Activated naive CD8-positive, alpha-beta T cell (primary cell): ENCODE results near the gene MSI2.
A peak's percentile ranks its signal among the peaks of the same experiment; 100 is the strongest.

Experiments used
- H3K27ac Mint-ChIP-seq: one replicate; pipeline ENCODE4 v1.8.0; 2021; ENCODE audit warnings: mixed read lengths
- H3K27me3 Mint-ChIP-seq: one replicate; pipeline ENCODE4 v1.8.0; 2021; ENCODE audit warnings: mixed read lengths
- H3K36me3 Mint-ChIP-seq: one replicate; pipeline ENCODE4 v1.8.0; 2021; ENCODE audit warnings: mixed read lengths
- H3K4me1 Mint-ChIP-seq: one replicate; pipeline ENCODE4 v1.8.0; 2021; ENCODE audit warnings: low read depth, mixed read lengths
- H3K4me3 Mint-ChIP-seq: one replicate; pipeline ENCODE4 v1.8.0; 2021; ENCODE audit warnings: mild to moderate bottlenecking, mixed read lengths
- H3K9me3 Mint-ChIP-seq: one replicate; pipeline ENCODE4 v1.8.0; 2021; ENCODE audit warnings: low read depth, mixed read lengths

MSI2 gene

GRCh38 chr17:57340160-57340981 lies 84.0 kb downstream of the MSI2 start:
- Mint-ChIP-seq H3K36me3 (peaks cover 12% of the 10 kb centered on the region), H3K4me3 (no peak overlapping the region), H3K4me1 (peaks cover 47% of the 10 kb centered on the region), H3K27ac (no peak overlapping the region), H3K9me3 (no peaks in the 10 kb centered on the region), H3K27me3 (no peaks in the 10 kb centered on the region)

- H3K36me3 Mint-ChIP-seq, result peaks cover 14% of the 10 kb centered on the region
- no peak overlapping the region for H3K27ac Mint-ChIP-seq
Observed at GRCh38 chr17:57341611-57342540, 85.6 kb downstream of the MSI2 start.

GRCh38 chr17:57342963-57343589 lies 86.8 kb downstream of the MSI2 start:
- Mint-ChIP-seq H3K36me3 (peaks cover 22% of the 10 kb centered on the region), H3K9me3 (no peaks in the 10 kb centered on the region), H3K27me3 (no peaks in the 10 kb centered on the region), H3K27ac (no peak overlapping the region), H3K4me1 (peaks cover 35% of the 10 kb centered on the region), H3K4me3 (no peak overlapping the region)

More at GRCh38 chr17:57341611-57342540, 85.6 kb downstream of the MSI2 start:
- H3K27me3 Mint-ChIP-seq, result no peaks in the 10 kb centered on the region
- no peaks in the 10 kb centered on the region for H3K9me3 Mint-ChIP-seq
- H3K4me1 Mint-ChIP-seq, result peaks cover 41% of the 10 kb centered on the region
- H3K4me3 Mint-ChIP-seq, result no peak overlapping the region

- H3K27me3 Mint-ChIP-seq, result no peaks in the 10 kb centered on the region
- no peaks in the 10 kb centered on the region for H3K9me3 Mint-ChIP-seq
- H3K4me1 Mint-ChIP-seq, result peaks cover 29% of the 10 kb centered on the region
- no peak overlapping the region for H3K4me3 Mint-ChIP-seq
- H3K36me3 Mint-ChIP-seq, result peaks cover 24% of the 10 kb centered on the region
- no peak overlapping the region for H3K27ac Mint-ChIP-seq
Observed at GRCh38 chr17:57343717-57344116, 87.4 kb downstream of the MSI2 start.

GRCh38 chr17:57344261-57344660 lies 87.9 kb downstream of the MSI2 start:
- Mint-ChIP-seq H3K27ac (no peak overlapping the region), H3K4me1 (peaks cover 26% of the 10 kb centered on the region), H3K36me3 (peaks cover 26% of the 10 kb centered on the region), H3K9me3 (no peaks in the 10 kb centered on the region), H3K27me3 (no peaks in the 10 kb centered on the region), H3K4me3 (no peak overlapping the region)

GRCh38 chr17:57349541-57350247 lies 93.4 kb downstream of the MSI2 start:
- Mint-ChIP-seq H3K27me3 (no peaks in the 10 kb centered on the region), H3K36me3 (peaks cover 39% of the 10 kb centered on the region), H3K9me3 (no peaks in the 10 kb centered on the region), H3K4me3 (no peak overlapping the region), H3K4me1 (peaks cover 38% of the 10 kb centered on the region), H3K27ac (no peak overlapping the region)

GRCh38 chr17:57350266-57350665 lies 93.9 kb downstream of the MSI2 start:
- Mint-ChIP-seq H3K27ac (no peak overlapping the region), H3K4me1 (peaks cover 44% of the 10 kb centered on the region), H3K9me3 (no peaks in the 10 kb centered on the region), H3K4me3 (no peak overlapping the region), H3K36me3 (peaks cover 39% of the 10 kb centered on the region), H3K27me3 (no peaks in the 10 kb centered on the region)

- Mint-ChIP-seq H3K27me3 (no peaks in the 10 kb centered on the region), H3K4me3 (no peak overlapping the region), H3K9me3 (no peaks in the 10 kb centered on the region), H3K36me3 (peaks cover 30% of the 10 kb centered on the region), H3K4me1 (peaks cover 68% of the 10 kb centered on the region), H3K27ac (no peak overlapping the region)
Observed at GRCh38 chr17:57352665-57353175, 96.4 kb downstream of the MSI2 start.

- Mint-ChIP-seq H3K4me3 (peak overlapping the region; percentile 28), H3K4me1 (peaks cover 75% of the 10 kb centered on the region), H3K9me3 (no peaks in the 10 kb centered on the region), H3K27ac (peak overlapping the region; percentile 25), H3K27me3 (no peaks in the 10 kb centered on the region), H3K36me3 (peaks cover 23% of the 10 kb centered on the region)
Observed at GRCh38 chr17:57354673-57355072, 98.3 kb downstream of the MSI2 start.

- Mint-ChIP-seq H3K9me3 (no peaks in the 10 kb centered on the region), H3K27me3 (no peaks in the 10 kb centered on the region), H3K4me1 (peaks cover 75% of the 10 kb centered on the region), H3K4me3 (peak overlapping the region; percentile 28), H3K27ac (no peak overlapping the region), H3K36me3 (peaks cover 23% of the 10 kb centered on the region)
Observed at GRCh38 chr17:57355090-57355859, 99.0 kb downstream of the MSI2 start.

- Mint-ChIP-seq H3K27ac (peak overlapping the region; percentile 38), H3K4me1 (peaks cover 68% of the 10 kb centered on the region), H3K4me3 (peak overlapping the region; percentile 17), H3K9me3 (no peaks in the 10 kb centered on the region), H3K27me3 (no peaks in the 10 kb centered on the region), H3K36me3 (peaks cover 17% of the 10 kb centered on the region)
Observed at GRCh38 chr17:57356153-57356718, 99.9 kb downstream of the MSI2 start.

GRCh38 chr17:57356719-57357391 lies 100.5 kb downstream of the MSI2 start:
- H3K36me3 Mint-ChIP-seq, result peaks cover 16% of the 10 kb centered on the region
- peak overlapping the region; percentile 20 for H3K4me3 Mint-ChIP-seq
- H3K4me1 Mint-ChIP-seq, result peaks cover 65% of the 10 kb centered on the region
- H3K27me3 Mint-ChIP-seq, result no peaks in the 10 kb centered on the region
- H3K27ac Mint-ChIP-seq, result no peak overlapping the region
- H3K9me3 Mint-ChIP-seq, result no peaks in the 10 kb centered on the region

- peak overlapping the region; percentile 48 for H3K4me3 Mint-ChIP-seq
- no peaks in the 10 kb centered on the region for H3K27me3 Mint-ChIP-seq
- H3K9me3 Mint-ChIP-seq, result no peaks in the 10 kb centered on the region
- H3K27ac Mint-ChIP-seq, result peak overlapping the region; percentile 18
- H3K4me1 Mint-ChIP-seq, result peaks cover 62% of the 10 kb centered on the region
- peaks cover 19% of the 10 kb centered on the region for H3K36me3 Mint-ChIP-seq
Observed at GRCh38 chr17:57357392-57357784, 101.1 kb downstream of the MSI2 start.
